Psoas muscle (tissue), 8 donors: ENCODE data around the gene SLC35E4. TPM values are rescaled to one million over a fixed set of nuclear protein-coding genes. Genes with fewer than 3 reads are reported as not detected.

Source experiments
- ATAC-seq, 4 donors: fragments of 200-7000 bp; cut with Tn5 transposase; one replicate each; pipeline ENCODE4 v1.9.1; 2020; ENCODE audit warnings: moderate library complexity in 3 of 4, mild to moderate bottlenecking in 2 of 4
- DNase-seq, 2 donors: peaks; one replicate each; pipeline ENCODE4 v3.0.0-alpha.2; 2020
- H3K27ac ChIP-seq: fragments of 200-600 bp; one replicate; pipeline ENCODE4 v1.8.0; 2022
- H3K27me3 ChIP-seq, 3 donors: fragments of 200-600 bp in 1 of 3; one replicate each; pipeline versions ENCODE4 v1.6.1 to v1.8.0; 2013 to 2022; ENCODE audit warnings: low read length in 2 of 3, mild to moderate bottlenecking in 2 of 3, moderate library complexity in 1 of 3; ENCODE audit not compliant: insufficient read depth in 3 of 3
- H3K36me3 ChIP-seq, 2 donors: fragments of 200-600 bp in 1 of 2; one replicate each; pipeline versions ENCODE4 v1.6.1 to v1.8.0; 2013 to 2022; ENCODE audit warnings: low read depth in 1 of 2, mild to moderate bottlenecking in 1 of 2, moderate library complexity in 1 of 2; ENCODE audit not compliant: insufficient read depth in 1 of 2
- H3K4me1 ChIP-seq: fragments of 200-600 bp; one replicate; pipeline ENCODE4 v1.8.0; 2022
- H3K4me3 ChIP-seq: fragments of 200-600 bp; one replicate; pipeline ENCODE4 v1.8.0; 2022; ENCODE audit warnings: mild to moderate bottlenecking
- H3K9me3 ChIP-seq: fragments of 200-600 bp; one replicate; pipeline ENCODE4 v1.8.0; 2022
- WGBS, 3 donors: extraction: QIAGEN DNeasy Blood & Tissue Kit; methylation state at CpG; one replicate each; pipeline versions ENCODE4 v1.1.6 to v1.1.7; 2013; 5-methylcytosine and 5-hydroxymethylcytosine counted together
- intact Hi-C, 2 donors: fragments of 100-400 bp; cut with DNase I; formaldehyde crosslinking; loops; one replicate each; pipeline versions ENCODE4 v1.11.0 to v1.14.2; 2022
- polyA plus RNA-seq, 3 donors: library from polyadenylated mRNA; stranded (reverse); fragments of 200-250 nt; gene quantifications; one replicate each; pipeline ENCODE4 v1.2.3, GENCODE V29; 2013
- total RNA-seq, 4 donors: library from RNA; stranded (reverse); fragmentation: NEBNext Ultra II Directional in 2 of 4; extraction: Animal tissue kit (Norgen Biotek cat#: 25700) in 2 of 4; gene quantifications; one replicate each; pipeline versions ENCODE4 v1.2.1 to v1.2.4, GENCODE V29; 2021 to 2023
- TF ChIP-seq, protein P1 (sequence below): fragments of 200-600 bp; IDR thresholded peaks from one replicate; pipeline ENCODE4 v1.8.0; 2022; ENCODE audit warnings: antibody characterized with exemption
- donor health status: healthy with polysubstance abuse.
- donor health status: DM: no; HTN: no; CAD: no; lungs with moderate emphysema.
- donor health status: Bipolar disorder and iron deficiency.
- donor health status: healthy.
- donor health status: DM: yes; HTN: yes; CAD: no.
- donor health status: DM: no; HTN: no; CAD: no.
- donor health status: DM: no; HTN: no; CAD: no.
- donor health status: DM: yes; HTN: yes; CAD: no.

Gene SLC35E4
- total and polyA plus RNA-seq, 7 donors = 2.6 to 11.5 (median 6.8) TPM

DNA sequence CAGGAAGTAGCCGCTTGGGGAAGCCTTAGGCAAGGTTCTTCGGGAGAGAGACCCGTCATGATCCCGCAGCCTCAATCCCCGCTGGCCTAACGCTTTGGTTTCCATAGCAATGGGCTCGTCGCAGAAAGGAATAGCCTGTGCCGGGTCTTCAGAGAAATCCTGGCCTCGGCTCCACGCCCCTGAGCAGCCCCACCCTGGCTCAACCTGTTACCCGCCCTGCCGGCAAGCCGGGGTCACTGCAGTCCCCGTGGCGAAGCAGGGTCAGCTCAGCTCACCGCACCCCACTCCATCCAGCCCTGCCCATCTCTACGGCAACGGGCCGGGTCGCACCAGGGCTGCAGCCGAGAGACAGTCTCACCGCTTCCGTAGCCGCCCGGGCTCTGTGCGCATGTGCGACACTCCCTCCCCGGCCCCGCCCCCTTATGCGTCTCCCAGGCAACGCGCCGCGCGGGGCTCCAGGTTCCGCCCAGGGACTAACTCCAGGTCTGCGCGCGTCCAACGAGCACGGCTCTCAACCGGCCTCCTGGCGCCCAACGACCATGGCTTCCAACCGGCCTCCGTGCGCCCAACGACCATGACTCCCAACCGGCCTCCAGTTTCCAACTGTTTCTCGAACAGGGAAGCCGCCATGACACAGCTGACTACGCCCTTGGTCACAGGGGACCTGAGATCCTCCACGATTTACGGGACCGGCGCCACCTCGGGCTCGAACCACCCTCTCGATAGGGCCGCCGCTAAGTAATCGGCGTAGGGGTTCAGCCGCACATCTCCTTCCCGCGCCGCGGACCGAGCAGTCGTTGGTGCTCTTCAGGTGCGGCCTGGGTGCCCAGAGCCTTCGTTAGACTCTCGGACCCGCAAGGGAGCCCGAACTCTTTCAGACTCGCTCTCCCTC, 32.2 kb downstream of the SLC35E4 start, which contains the start of gene DUSP18:
Gene DUSP18, minus strand, starts transcription at position 382 of the 892 bp plus-strand sequence. CDS start 3,872 bp downstream, outside the sequence.
- DNase-seq = peak; percentile 93 to 96
- TF ChIP-seq, protein P1, sequence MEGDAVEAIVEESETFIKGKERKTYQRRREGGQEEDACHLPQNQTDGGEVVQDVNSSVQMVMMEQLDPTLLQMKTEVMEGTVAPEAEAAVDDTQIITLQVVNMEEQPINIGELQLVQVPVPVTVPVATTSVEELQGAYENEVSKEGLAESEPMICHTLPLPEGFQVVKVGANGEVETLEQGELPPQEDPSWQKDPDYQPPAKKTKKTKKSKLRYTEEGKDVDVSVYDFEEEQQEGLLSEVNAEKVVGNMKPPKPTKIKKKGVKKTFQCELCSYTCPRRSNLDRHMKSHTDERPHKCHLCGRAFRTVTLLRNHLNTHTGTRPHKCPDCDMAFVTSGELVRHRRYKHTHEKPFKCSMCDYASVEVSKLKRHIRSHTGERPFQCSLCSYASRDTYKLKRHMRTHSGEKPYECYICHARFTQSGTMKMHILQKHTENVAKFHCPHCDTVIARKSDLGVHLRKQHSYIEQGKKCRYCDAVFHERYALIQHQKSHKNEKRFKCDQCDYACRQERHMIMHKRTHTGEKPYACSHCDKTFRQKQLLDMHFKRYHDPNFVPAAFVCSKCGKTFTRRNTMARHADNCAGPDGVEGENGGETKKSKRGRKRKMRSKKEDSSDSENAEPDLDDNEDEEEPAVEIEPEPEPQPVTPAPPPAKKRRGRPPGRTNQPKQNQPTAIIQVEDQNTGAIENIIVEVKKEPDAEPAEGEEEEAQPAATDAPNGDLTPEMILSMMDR = peak; percentile 34
- Histone ChIP-seq H3K27me3 (no peaks in the 10 kb centered on the region), H3K36me3 (peaks cover 3 to 19% of the 10 kb centered on the region in 2 donors), H3K4me1 (peaks cover 6% of the 10 kb centered on the region), H3K9me3 (no peaks in the 10 kb centered on the region), H3K27ac (peak within 1 kb of the TSS; percentile 54), H3K4me3 (peak within 1 kb of the TSS; percentile 86)
- peak; percentile 98 to 100 (median 99) for ATAC-seq
- intact Hi-C loops = loop anchor here in 1 of 2 donors (5.0 kb wide), 1 partner anchor 35 kb away; no protein-coding TSS in a partner anchor
- 0 to 1% (median 1%) methylated on average over 70 to 77 of the region's 77 CpGs for WGBS, 3 donors

DNA sequence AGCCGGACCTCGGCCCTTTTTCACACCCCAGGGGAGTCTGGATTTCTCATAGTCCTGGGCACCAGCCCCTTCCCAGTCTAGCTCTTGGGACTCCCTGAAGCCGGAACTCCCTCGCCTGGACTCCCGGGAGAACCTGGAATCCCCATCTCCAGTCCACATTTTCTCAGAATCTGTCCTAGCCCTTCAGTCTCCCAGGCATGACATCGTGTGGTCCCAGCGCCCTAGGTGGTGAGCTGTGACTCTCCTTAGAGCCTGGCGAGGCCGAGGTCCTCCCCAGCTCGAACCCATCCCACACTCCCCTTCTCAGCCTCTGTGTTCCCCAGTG, 32.8 kb downstream of the SLC35E4 start:
- no peak overlapping the region for H3K27ac ChIP-seq
- 34 to 46% (median 39%) methylated on average over 10 of the region's 10 CpGs for WGBS, 3 donors
- DNase-seq = no peak
- H3K9me3 ChIP-seq = no peaks in the 10 kb centered on the region
- no peaks in the 10 kb centered on the region for H3K27me3 ChIP-seq
- no peak for ATAC-seq
- intact Hi-C loops = loop anchor here in 1 of 2 donors (5.0 kb wide), 1 partner anchor 36 kb away; no protein-coding TSS in a partner anchor
- TF ChIP-seq, protein P1 = no peak
- H3K4me3 ChIP-seq = peak overlapping the region; percentile 86
- peaks cover 6% of the 10 kb centered on the region for H3K4me1 ChIP-seq
- peaks cover 3 to 13% of the 10 kb centered on the region in 2 donors for H3K36me3 ChIP-seq

DNA sequence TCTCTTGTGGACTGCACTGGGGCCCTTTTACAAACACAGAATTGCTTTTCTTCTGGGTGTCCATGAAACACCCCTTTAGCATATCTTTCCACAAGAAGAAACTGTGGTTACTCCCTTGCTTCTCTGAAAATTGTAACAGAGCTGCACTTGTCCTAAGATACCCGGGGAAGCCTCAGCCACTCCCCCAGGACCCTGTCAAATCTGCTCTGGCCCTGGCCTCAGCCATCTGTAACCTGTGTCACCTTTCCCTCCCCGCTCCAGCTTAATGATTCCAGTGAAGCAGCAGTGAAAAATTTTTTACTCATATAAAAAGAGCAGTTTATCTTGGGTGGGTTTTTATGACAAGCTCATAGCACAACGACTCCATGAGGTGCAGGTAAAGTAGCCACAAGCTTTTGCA, 35.5 kb downstream of the SLC35E4 start:
- H3K36me3 ChIP-seq = no peaks in the 10 kb centered on the region
- H3K27ac ChIP-seq = no peak overlapping the region
- 70 to 79% (median 78%) methylated on average over 3 of the region's 3 CpGs for WGBS, 3 donors
- no peak for DNase-seq
- H3K27me3 ChIP-seq = no peaks in the 10 kb centered on the region
- H3K4me3 ChIP-seq = no peak overlapping the region
- intact Hi-C loops = no loop called here
- no peak for ATAC-seq
- TF ChIP-seq, protein P1 = no peak
- H3K9me3 ChIP-seq = no peaks in the 10 kb centered on the region
- H3K4me1 ChIP-seq = peaks cover 6% of the 10 kb centered on the region

DNA sequence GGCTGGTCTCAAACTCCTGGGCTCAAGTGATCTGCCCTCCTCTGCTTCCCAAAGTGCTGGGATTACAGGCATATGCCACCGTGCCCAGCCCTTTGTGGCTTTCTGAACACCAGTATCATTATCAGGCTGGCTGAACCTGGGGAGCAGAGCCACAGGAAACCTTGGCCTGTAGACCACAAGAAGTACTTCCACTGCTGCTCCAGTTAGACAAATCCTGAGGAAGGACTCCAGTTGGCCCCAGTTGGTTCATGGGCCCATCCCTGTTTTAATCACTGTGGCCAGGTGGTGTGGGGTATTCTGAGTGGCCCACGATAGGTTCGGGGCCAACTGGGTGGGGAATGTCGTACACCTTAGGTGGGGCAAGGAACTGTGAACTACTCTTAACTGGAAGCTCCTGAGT, 37.6 kb downstream of the SLC35E4 start:
- H3K27ac ChIP-seq = no peak overlapping the region
- no peaks in the 10 kb centered on the region for H3K36me3 ChIP-seq
- ATAC-seq (no peak), DNase-seq (no peak)
- no peaks in the 10 kb centered on the region for H3K9me3 ChIP-seq
- intact Hi-C loops = no loop called here
- WGBS, 3 donors = 82 to 89% (median 87%) methylated on average over 4 of the region's 4 CpGs
- no peak overlapping the region for H3K4me3 ChIP-seq
- H3K27me3 ChIP-seq = no peaks in the 10 kb centered on the region
- TF ChIP-seq, protein P1 = no peak
- no peaks in the 10 kb centered on the region for H3K4me1 ChIP-seq
